ENCODE data around the gene LOXL1. TPM values are rescaled to one million over a fixed set of nuclear protein-coding genes. Genes with fewer than 3 reads are reported as not detected.

Gene LOXL1
- total RNA-seq, 6 experiments from 2014 or later, result 235 to 309 (median 288) TPM

DNA sequence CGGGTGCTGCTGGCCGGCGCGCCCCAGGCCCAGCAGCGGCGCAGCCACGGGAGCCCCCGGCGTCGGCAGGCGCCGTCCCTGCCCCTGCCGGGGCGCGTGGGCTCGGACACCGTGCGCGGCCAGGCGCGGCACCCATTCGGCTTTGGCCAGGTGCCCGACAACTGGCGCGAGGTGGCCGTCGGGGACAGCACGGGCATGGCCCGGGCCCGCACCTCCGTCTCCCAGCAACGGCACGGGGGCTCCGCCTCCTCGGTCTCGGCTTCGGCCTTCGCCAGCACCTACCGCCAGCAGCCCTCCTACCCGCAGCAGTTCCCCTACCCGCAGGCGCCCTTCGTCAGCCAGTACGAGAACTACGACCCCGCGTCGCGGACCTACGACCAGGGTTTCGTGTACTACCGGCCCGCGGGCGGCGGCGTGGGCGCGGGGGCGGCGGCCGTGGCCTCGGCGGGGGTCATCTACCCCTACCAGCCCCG, 777 bp downstream of the LOXL1 start:
- peaks cover 3% of the 10 kb centered on the region for H3K27me3 Mint-ChIP-seq (ENCODE audit: insufficient read depth)
- DNase-seq, result no peak
- no peaks in the 10 kb centered on the region for H3K9me3 Mint-ChIP-seq
- H3K36me3 Mint-ChIP-seq (ENCODE audit: low read depth), result peaks cover 8% of the 10 kb centered on the region
- H3K4me1 Mint-ChIP-seq (ENCODE audit: low read depth), result peaks cover 82% of the 10 kb centered on the region
- H3K4me3 Mint-ChIP-seq, result peak overlapping the region; percentile 61
- TF ChIP-seq, protein P1, sequence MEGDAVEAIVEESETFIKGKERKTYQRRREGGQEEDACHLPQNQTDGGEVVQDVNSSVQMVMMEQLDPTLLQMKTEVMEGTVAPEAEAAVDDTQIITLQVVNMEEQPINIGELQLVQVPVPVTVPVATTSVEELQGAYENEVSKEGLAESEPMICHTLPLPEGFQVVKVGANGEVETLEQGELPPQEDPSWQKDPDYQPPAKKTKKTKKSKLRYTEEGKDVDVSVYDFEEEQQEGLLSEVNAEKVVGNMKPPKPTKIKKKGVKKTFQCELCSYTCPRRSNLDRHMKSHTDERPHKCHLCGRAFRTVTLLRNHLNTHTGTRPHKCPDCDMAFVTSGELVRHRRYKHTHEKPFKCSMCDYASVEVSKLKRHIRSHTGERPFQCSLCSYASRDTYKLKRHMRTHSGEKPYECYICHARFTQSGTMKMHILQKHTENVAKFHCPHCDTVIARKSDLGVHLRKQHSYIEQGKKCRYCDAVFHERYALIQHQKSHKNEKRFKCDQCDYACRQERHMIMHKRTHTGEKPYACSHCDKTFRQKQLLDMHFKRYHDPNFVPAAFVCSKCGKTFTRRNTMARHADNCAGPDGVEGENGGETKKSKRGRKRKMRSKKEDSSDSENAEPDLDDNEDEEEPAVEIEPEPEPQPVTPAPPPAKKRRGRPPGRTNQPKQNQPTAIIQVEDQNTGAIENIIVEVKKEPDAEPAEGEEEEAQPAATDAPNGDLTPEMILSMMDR (IDR thresholded peaks at IDR 0.05), result no peak
- peak overlapping the region; percentile 38; the same call in 1 of the 2 replicates for H3K27ac Mint-ChIP-seq

DNA sequence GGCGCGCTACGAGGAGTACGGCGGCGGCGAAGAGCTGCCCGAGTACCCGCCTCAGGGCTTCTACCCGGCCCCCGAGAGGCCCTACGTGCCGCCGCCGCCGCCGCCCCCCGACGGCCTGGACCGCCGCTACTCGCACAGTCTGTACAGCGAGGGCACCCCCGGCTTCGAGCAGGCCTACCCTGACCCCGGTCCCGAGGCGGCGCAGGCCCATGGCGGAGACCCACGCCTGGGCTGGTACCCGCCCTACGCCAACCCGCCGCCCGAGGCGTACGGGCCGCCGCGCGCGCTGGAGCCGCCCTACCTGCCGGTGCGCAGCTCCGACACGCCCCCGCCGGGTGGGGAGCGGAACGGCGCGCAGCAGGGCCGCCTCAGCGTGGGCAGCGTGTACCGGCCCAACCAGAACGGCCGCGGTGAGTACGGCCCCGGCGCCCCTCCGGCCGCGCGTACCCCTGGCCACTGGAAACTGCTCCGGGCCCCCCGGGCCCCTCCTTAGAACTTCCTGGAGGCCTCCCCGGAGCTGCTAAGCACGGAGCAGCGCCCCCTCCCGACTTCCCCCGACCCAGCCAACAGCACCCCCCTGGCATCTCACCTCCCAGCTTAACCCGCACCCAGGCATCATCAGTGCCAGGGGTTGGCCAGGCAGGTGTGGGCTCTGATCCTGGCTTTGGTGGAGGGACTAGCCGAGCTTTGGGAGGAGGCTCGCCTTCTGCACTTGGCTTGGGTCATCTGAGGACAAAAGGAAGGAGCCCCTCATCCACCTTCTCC, 1.4 kb downstream of the LOXL1 start:
- Mint-ChIP-seq H3K27me3 (ENCODE audit: insufficient read depth) (peaks cover 3% of the 10 kb centered on the region), H3K36me3 (ENCODE audit: low read depth) (peaks cover 12% of the 10 kb centered on the region), H3K4me3 (peak overlapping the region; percentile 91), H3K27ac (peak overlapping the region; percentile 72), H3K4me1 (ENCODE audit: low read depth) (peaks cover 82% of the 10 kb centered on the region), H3K9me3 (no peaks in the 10 kb centered on the region)
- DNase-seq, result no peak
- TF ChIP-seq, protein P1 (IDR thresholded peaks at IDR 0.05), result peak; percentile 79

- H3K27me3 Mint-ChIP-seq (ENCODE audit: insufficient read depth), result peaks cover 3% of the 10 kb centered on the region
- TF ChIP-seq, protein P1 (IDR thresholded peaks at IDR 0.05), result no peak
- peak overlapping the region; percentile 72 for H3K27ac Mint-ChIP-seq
- DNase-seq, result no peak
- H3K36me3 Mint-ChIP-seq (ENCODE audit: low read depth), result peaks cover 15% of the 10 kb centered on the region
- peaks cover 83% of the 10 kb centered on the region for H3K4me1 Mint-ChIP-seq (ENCODE audit: low read depth)
- peak overlapping the region; percentile 91 for H3K4me3 Mint-ChIP-seq
- no peaks in the 10 kb centered on the region for H3K9me3 Mint-ChIP-seq
These were observed 1.9 kb downstream of the LOXL1 start for GRCh38 chr15:73928241-73928579.

DNA sequence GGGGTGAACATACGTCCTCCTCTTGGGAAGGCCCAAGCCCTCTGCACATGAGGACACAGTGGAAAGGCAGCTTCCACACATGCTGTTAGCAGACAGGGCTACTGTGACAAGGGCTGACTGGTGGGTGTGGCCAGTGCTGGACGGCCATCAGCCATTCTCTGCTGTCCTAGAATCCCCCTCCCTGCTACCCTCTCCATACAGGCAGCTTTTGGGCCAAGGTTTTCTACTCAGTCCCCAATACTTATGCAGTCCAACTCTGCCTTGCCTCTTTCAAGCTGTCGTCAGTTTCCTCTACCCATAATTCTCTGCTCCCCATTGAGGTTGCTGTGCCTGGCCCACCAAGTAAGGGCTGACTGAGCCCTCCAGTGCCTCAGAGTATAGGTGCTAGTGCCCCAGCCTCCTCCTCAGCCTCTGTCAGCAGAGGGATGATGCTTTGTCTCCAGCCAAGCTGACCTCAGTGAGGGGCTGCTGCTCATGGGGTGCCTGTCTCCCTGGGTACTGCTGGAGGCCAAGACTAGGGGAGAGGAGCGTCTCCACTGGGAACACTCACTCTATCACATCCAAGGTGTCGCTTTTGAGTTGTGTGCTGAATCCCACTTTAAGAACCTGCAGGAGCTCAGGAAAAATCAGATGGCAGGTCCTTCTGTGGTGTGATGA, 2.8 kb downstream of the LOXL1 start:
- Mint-ChIP-seq H3K4me1 (ENCODE audit: low read depth) (peaks cover 83% of the 10 kb centered on the region), H3K36me3 (ENCODE audit: low read depth) (peaks cover 16% of the 10 kb centered on the region), H3K4me3 (peak overlapping the region; percentile 91), H3K9me3 (no peaks in the 10 kb centered on the region), H3K27ac (peak overlapping the region; percentile 99), H3K27me3 (ENCODE audit: insufficient read depth) (peaks cover 3% of the 10 kb centered on the region)
- DNase-seq, result no peak
- TF ChIP-seq, protein P1 (IDR thresholded peaks at IDR 0.05), result no peak

DNA sequence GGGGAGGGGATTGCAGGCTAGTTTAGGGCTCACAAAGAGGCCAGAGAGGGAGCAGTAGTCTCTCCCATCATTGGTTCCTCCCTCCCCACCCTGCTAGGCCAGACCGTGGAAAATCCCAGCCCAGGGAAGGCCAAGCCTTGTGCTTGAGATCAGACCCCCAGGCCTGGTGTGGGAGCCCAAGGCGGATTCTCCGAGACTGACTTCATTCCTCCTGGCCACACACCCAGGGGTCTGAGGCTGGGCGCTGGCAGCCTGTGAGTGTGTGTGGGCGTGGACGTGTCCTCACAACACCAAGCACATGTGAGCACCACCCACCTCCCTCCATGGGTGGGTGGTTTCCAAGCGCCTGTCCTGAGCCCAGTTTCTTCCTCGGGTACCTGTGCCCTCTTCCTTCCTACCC, 4.1 kb downstream of the LOXL1 start:
- H3K4me1 Mint-ChIP-seq (ENCODE audit: low read depth), result peaks cover 83% of the 10 kb centered on the region
- DNase-seq, result peak; percentile 89
- peaks cover 3% of the 10 kb centered on the region for H3K27me3 Mint-ChIP-seq (ENCODE audit: insufficient read depth)
- H3K4me3 Mint-ChIP-seq, result peak overlapping the region; percentile 91
- peak overlapping the region; percentile 99 for H3K27ac Mint-ChIP-seq
- H3K9me3 Mint-ChIP-seq, result no peaks in the 10 kb centered on the region
- TF ChIP-seq, protein P1 (IDR thresholded peaks at IDR 0.05), result no peak
- H3K36me3 Mint-ChIP-seq (ENCODE audit: low read depth), result peaks cover 26% of the 10 kb centered on the region

Measured in HFFc6 (cell line).